DMS53 (cell line): ENCODE data around the gene TAF8.

Experiments
- DNase-seq: peaks from one replicate; lab custom pipeline; 2025; lab: John Stamatoyannopoulos, UW

TAF8 gene

DNA sequence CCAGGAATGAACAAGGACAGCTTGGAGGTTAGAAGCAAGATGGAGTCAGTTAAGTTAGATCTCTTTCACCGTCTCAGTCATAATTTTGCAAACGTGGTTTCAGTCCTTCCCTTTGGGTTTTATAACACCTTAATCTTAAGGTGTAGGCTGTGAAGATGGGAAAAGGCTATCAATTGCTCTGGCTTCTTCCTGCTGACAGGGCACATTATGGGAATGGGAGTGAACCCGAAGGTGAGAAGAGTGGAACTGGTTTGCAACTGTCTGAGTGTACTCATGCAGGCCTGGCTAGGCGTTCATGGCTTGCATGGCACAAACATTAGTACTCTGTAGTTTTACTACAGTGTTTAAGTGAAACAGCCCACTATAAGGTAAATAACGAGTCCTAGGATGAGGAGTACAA, 9.4 kb downstream of the TAF8 start:
- no peak for DNase-seq

DNA sequence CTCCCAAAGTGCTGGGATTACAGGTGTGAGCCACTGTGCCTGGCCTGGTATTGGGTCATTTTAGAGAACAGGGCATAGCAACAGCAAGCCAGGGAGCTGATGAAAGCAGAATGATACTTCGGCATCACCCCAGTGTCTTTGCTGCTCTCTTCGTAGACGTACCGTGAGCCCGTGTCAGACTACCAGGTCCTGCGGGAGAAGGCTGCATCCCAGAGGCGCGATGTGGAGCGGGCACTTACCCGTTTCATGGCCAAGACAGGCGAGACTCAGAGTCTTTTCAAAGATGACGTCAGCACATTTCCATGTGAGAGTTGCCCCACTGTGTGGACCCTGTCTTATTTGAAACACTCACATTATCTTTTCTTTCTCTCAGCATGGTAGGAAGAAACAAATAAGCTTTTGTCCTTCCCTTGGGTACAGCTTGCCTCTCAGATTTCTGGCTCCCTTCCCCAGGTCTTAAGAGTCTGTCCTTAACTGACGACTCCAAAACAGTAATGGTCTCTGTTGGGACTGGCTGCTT, 15.9 kb downstream of the TAF8 start:
- no peak for DNase-seq

DNA sequence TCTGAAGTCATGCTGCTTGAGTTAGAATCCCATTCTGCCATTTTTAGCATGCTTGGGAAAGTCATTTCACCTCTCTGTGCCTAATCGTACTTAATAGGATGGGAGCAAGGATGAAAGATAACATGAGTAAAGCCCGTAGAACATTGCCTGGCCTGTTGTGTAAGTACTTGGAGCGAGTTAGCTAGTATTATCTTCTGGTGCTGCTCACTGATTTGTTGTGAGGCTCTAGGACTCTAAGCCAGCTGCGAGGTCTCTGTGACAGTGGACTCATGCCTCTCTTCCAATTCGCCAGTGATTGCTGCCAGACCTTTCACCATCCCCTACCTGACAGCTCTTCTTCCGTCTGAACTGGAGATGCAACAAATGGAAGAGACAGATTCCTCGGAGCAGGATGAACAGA, 17.8 kb downstream of the TAF8 start:
- DNase-seq = no peak

DNA sequence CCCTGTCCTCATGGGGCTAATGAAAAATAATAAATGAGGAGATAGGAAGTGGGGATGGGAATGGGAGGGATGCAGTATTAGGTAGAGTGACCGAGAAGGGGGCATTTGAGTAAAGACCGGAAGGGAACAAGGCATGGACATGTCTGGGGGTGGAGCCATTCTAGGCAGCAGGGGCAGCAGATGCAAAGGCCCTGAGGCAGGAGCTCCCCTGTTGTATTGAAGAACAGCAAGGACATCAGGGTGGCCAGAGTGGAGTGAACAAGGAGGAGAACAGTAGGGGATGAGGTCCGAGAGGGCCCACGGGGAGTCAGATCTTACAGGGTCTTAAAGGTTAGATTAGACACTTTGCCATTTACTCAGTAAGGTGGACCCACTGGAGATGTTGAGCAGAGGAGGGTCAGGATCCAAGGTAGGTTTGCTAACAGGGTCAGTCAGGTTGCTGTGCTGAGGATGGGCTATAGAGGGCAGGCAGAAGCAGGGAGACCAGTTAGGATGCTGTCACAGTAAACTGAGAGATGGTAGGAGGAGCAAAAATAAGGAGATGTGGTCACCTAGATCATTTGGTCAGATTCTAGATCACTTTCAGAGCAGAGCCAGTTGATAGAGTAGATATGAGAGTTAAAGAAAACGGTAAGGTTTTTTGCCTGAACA, 18.7 kb downstream of the TAF8 start:
- DNase-seq = no peak

DNA sequence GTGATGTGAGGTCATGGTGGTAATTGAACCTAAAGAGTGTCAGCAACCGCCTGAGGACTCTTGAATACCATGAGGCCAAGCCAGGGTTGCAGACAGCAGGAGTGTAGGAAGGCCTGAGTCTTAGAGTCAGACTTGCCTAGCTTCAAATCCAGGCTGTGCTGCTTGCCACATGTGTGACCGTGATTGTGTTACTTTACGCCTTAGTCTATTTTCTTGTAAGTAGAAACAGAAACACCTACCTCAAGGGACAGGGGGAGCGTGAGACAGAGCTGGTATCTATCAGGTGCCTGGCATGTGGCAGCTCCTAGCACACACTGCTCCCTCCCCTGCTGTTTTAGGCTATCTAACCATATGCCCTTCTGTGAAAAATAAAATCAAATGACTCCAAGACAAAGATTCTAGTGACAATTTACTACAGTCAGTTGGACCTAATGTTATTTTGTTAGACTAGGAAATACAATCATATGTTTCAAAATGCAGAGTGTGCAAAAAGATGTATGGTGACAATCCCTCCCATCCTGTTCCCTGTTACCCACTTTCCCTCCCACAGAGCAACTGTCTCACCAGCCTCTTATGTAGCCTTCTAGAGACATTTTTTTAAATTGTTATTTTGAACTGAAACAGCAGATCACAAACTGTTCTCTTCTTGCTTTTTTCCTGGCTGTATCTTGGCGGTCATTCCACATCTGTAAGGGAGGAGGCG, 21.7 kb downstream of the TAF8 start:
- DNase-seq = no peak

DNA sequence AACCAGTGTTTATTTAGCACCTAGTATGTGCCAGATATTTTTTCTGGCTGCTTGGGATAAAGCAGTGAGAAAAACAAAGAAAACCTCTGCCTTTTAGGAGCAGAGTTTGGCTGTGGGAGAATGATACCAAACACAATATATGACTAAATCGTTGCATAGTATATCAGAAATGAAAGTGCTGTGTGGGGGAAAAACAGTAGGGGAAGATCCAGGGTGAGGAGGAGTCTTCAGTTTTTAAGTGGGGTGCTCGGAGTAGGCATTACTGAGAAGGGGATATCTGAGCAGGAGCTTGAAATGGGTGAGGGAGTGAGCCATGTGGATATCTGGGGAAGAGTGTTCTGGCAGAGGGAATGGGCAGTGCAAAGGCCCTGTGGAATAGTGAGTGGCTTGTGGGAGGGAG, 23.0 kb downstream of the TAF8 start:
- no peak for DNase-seq

DNA sequence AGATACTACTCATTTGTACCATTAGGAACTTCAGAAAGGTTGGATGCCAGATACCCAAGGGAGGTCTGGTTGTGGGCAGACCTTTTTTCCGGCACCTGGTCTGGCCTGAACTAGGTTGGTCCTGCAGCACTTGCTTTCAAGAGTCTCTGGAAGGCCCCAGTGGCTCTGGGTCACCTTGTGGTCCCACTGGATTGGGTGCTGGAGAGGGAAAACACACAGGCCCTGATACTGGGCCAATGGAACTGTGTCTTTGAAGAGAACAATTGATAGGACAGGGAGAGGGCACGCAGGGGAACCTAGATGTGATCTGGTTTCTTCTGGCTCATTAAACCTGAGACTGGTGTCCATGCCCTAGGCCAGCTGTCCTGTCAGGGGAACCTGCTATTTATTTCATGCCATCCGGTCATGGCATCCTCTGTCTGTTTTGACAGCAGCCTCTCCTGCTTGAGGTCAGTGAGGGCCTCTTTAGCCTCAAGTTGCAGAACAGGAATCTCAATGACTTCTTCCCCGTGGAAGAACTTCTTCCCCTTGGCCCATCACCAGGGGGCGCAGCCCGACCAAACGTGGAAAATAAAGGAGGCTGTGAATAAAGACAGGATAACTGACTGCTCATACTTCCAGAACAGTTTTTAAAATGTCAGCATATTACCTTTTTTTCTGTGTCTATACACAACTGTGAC, 25.0 kb downstream of the TAF8 start:
- DNase-seq = peak; percentile 94

DNA sequence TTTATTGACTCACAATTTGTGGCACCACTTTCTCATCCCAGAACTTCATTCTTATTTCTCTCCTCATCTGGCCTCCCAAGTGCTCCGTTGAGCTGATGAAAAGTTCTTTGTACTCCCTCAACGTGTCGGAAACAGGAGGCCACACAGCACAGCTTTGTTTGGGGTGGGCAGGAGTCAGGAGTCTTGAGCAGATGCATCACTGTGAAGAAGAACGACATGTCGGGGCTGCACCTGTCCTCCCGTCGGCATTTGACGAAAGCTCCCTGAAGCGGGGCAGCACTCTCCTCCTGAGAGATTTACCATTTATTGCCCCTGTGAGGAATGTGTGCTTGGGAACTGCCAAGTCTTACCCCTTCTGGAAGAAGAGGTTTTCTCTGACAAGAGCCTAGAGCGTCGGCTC, 28.1 kb downstream of the TAF8 start:
- DNase-seq = no peak

DNA sequence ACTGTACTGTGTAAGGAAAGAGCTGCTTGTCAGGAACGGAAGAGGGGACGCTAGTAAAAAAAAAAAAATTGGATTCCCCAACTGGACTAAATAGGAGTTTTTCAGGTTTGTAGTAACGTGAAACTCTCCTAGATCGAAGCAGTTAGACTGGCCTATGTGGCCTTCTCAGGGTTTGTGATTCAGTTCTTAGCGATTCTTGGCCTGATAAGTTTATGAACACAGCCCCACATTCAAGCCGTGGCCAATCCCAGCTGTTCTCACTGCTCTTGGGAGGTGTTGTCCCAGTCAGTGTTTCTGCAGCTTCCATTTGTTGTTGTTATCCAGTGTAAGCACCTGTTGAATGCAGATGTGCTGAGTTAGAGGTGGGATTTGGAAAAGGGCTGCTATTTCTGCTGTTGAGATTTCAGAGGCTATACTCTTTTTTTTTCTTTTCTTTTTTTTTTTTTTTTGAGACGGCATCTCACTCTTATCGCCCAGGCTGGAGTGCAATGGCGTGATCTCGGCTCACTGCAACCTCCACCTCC, 29.7 kb downstream of the TAF8 start:
- no peak for DNase-seq

DNA sequence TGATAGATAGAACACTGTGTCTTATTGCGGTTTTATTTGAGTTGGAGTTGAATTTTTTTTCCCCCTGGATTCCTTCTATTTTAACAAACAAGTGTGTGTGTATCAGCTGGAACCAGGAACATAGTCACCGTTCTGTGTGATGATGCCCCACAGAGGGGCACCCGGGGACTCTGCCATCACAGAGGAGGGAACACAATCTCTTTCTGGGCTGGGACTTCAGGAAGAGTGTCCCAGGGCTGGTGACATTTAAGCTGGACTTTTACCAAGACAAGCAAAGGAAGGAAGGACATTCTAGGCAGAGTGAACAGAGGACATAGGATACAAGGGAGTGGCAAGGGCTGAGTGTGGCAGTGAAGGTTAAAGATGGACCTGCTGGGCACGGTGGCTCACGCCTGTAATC, 33.2 kb downstream of the TAF8 start:
- DNase-seq = no peak

DNA sequence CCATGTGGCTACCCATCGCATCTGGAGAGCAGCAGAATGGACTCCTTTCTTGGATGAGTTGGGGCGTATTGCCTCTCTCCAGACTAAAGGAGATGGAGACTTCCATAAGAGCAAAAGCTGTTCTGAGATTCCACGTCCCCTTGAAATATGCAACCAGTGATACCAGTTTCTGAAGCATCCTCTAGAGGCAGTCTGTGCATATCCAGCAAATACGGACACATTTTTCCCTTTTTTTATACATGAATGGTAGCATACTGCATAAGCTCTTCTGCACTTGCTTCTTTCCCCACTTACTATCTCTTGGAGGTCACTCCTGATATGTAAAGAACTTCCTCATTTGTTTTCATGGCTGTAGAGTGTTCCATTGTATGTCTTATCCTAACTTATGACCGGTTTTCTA, 34.6 kb downstream of the TAF8 start:
- peak; percentile 50 for DNase-seq

DNA sequence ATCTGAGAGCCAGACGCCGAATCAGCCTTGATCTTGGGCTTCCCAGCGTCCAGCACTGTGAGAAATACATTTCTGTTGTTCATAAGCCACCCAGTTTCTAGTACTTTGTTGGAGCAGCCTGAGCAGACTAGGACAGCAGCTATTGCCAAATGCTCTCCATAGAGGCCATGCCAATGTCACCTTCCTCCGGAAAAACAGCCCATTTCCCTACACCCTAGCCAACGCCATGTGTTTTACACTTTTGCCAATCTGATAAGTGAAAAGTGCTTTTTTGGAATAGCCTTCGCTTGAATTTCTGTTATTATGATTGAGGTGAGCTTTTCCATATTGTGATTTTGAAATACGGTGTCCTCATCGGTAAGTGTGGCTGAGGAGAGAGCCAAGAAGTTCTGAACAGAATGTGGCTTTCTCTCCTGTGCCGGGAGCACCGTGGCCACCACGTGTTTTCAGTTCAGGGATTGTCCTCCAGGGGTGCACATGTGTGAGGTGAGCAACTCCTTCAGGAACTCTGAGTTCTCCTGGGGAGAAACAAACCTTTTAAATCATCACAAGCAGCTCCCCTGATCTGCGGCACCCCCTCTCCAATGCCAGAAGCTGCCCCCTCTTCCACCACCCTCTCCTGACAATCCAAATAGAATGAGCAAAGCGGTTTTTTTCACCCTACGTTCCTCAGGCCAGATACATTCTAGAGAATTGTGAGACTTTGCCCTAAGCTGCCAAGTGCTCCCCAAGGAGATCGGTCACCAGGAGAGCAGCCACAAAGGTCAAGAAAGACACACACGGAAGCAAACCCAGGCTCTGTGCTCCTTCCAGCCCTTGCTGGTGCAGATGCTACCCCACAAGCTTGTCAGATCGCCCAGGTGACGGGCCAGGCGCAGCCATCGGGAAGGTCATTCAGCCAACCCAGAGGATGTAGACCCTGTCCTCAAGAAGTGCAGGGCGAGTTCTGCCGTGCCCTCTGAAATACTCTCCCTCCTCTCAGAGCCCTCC, 36.0 kb downstream of the TAF8 start:
- peak; percentile 25 for DNase-seq

DNA sequence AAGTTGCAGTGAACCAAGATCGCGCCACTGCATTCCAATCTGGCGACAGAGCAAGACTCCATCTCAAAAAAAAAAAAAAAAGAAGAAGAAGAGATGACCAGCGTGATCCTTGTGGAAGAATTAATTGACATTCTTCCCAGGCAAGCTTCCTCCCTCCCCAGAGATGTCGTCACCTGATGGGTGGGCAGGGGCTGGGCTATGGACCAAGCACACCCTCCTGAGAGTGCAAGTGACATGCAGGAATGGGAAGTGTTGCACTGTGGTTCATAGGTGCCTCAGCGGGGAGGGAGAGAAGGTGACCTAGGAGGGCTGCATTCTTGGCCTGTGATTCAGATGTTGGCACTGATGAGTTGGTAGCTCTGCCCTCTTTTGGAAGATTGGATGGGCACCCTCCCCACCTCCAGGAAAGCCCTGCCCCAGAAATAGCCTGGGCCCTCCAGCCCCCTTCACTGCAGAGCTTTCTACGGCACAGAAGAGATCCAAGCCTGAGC, 37.8 kb downstream of the TAF8 start:
- no peak for DNase-seq

DNA sequence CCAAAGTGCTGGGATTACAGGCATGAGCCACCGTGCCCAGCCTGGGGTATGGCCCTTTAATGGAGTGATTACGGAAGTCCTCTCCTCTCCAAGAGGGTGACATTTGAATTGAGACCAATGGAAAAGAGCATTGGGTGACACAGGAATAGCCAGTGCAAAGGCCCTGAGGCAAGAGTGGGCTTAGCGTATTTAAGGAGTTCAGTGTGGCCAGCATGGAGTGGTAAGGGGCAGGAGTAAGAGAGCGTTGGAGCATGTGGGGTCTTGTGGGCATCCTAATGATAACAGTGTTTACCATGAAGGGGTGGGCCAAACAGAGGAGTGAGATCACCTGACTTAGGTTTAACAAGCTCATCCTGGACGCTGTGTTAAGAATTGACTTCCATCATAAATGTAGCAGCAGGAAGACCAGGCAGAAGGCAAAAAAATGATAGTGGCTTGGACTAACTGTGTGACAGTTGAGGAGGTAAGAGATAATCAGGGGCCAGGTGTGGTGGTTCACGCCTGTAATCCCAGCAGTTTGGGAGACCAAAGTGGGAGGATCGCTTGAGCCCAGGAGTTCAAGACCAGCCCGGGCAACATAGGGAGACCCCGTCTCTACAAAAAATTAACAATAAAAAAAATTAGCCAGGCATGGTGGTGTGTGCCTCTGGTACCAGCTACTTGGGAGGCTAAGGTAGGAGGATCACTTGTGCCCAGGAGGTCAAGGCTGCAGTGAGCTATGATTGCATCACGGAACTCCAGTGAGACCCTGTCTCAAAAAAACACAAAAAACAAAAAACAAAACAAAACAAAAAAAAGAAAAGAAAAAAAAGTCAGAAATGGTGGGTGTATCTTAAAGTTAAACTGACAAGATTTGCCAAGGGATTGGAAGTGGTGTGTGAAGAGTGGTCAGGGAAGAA, 40.7 kb downstream of the TAF8 start:
- DNase-seq = no peak

DNA sequence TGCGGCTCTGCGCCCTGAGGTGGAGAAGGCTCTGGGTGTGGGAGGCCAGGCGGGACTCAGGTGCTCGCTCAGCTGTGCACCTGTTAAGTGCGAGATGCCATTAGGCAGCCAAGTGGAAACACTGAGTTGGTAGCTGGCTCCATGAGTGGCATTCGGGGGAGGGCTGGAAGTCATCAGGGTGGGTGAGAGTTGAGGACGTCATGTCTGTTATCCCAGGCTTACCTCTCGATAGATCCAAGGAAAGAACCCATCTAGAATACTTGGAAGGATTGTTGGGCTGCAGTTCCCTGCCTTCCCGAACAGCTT, 41.3 kb downstream of the TAF8 start:
- DNase-seq = no peak

DNA sequence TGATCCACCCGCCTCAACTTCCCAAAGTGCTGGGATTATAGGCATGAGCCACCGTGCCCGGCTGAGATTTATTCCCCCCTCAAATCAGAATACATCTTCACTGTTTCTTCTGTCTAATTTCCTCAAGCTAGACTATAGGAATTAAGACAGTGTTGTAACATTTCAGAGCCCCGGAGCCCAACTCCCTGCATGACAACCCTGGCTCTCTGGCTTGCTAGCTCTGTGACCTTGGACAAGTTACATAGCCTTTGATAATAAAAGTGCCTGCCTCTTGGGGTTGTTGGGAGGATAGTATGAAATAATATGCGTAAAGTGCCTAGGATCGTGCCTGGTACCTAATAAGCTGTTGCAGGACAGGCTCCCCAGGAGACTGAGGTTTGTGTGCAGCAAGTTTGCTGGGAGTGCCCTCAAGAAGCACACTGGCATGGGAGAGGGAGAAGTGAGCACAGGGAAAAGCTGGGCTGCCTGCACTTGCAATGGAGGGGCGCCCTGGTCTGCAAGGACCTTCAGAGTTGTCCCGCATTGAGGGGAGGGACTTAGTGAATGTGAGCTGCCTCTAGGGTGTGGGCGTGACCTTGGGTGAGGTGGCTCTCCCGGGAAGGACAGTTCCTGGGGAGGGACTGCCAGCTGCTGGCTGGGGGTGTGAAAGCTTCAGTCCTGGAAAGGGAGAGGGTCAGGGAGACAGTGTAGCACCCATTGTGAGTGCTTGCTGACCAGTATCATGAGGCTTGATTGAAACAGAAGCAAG, 43.4 kb downstream of the TAF8 start:
- no peak for DNase-seq

DNA sequence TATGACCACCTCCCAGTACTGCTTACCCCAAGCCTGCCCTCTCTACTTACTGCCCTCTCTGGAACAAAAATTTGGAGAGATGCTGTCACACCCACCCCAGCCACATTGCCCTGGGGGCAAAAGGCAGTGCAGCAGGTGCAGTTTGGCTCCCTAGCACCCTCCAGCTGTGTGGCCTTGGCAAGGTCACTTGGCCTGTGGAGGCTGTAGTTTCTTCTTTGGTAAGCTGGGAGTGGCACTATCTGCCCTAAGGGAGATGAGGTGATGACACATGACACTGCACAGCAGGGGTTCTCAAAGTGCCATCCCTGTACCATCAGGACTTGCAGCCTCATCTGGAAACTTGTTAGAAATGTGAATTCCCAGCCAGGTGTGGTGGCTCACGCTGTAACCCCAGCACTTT, 44.8 kb downstream of the TAF8 start:
- no peak for DNase-seq

DNA sequence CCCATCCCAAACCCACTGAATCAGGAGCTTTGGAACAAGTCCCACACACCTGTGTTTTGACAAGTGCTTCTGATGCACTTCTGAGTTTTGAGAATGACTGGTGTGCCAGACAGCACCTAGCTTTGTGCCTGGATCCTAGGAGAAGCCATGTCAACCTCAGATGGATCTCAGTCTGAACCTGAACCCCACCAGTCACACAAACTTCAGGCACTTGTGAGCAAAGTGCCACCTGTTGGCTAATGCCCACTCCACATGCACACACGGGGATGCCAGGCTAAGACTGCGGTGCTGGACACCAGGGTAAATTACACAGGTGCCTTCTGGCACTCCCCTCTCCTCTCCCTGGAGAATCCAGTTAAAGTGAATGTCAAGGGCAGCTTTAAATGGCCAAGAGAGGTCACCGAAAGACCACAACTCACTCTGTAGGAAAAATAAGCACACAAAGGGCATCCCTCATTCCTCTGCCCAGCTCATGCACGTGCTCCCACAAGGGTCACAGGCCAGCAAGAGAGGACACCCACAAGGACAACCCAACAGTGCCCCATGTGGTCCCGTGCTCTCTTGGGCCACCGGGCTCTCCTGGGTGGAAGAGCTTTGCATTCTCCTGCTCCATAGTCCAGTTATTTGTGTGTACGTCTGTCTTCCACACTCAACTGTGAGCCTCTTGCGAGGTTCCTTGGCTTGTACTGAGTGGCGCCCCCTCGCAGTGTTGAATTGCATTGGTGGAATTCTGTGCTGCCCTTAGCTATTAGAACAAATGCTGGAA, 45.6 kb downstream of the TAF8 start:
- peak; percentile 25 for DNase-seq

DNA sequence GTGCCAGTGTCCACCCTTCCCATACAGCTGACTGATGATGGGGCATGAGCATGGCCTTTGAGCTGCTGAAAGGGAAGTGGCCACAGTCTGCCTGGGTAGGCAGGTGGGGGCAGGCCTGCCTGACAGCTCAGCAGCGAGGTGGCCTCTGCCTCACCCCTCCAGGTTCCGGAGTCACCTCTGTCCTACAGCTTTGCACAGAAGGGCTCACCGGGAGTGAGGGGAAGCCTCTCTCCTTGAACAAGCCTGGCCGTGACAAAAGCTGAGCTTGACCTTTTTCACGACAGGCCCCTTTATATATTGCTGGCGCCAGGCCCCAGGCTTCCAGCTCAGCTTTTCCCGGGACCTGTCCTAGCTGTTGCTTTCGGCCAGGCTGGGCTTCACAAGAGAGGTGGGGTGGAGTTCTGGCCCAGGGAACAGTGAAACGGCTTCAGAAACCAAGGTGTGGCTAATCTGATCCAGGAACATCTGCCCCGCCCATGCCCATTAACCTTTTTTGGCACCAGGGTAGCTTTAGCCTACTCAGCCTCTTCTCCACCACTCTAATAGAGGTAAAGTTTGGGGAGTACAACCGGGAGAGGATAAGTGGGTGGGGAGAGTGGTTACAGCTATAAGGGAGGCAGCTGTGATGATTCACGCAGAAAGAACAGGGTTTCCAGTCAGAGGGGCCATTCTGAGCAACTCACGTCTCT, 49.2 kb downstream of the TAF8 start:
- no peak for DNase-seq
